ENCODE measurements around the gene GPHN.
"Not testable (repeated sequence)": the region's sequence is repeated elsewhere in the genome, so short reads cannot be mapped to it uniquely, and the experiment has no call there.

GPHN gene

DNA sequence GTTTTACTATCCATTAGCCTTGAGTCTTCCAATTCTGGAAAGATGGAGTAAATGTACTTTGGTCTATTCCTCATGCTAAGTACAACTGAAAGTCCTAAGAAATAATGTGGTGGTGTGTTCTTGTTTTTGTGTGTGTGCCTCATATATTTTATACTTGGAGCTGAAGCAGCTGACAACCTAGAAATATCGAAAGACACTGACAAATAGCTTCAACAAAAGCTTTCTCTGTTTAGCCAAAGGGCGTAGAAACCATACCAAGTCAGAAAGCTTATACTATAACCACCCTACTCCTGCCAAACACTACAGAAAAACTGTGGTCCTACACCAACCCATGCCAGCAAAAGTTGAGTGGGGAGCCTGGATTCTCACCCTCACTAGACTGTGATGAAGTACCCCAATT is 188.4 kb downstream of the GPHN start:
- DNase-seq: no peak

DNA sequence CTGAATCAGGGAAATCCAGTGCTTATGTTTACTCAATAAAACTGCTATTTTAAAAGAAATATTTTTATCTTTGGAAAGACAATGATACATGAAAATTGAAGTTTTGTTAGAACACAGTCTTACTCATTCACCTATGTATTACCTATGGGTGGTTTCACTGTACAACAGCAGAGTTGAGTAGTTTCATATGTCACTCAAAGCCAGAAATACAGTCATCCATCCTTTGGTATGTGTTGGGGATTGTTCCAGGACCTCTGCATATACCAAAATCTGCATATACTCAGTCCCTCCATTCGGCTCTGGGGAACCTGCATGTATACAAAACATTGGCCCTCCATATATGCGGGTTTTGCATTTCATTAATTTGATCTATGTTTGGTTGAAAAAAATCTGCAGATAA is 190.6 kb downstream of the GPHN start:
- no peak for DNase-seq

DNA sequence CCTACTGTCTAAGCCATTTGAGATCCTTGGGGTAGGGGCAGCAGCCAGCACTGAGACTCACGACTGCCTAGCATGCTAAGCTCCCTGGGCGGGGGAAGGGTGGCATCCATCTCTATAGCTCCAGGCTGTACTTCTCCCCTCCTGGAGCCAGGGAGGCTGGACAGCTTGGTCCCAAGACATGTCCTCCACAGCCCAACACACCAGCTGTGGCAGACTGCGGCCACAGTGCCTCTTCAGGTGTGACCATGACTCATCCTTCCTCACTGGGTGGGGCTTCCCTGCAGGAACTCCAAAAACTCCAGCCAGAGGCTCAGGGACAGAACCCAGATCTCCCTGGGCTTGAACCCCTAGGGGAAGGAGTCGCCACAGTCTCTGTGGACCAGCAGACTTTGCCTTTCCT is 193.9 kb downstream of the GPHN start:
- no peak for DNase-seq

DNA sequence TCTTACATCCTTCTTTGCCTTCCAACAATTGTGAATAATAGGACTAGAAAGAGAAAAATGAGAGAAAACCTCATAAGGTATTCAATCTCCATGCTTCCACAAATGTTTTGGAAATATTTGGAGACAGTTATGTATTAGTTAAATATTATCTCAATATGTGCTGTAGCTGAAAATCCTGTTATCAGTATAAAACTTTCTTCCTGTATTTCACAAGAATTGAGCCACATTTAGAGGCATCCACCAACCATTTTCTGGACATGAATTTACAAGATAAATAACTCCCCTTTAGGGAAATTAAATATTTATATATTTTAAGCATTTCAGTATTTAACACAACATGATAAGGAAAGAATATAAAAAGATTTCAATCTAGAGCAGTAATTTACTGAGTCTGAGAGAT is 200.3 kb downstream of the GPHN start:
- no peak for DNase-seq

DNA sequence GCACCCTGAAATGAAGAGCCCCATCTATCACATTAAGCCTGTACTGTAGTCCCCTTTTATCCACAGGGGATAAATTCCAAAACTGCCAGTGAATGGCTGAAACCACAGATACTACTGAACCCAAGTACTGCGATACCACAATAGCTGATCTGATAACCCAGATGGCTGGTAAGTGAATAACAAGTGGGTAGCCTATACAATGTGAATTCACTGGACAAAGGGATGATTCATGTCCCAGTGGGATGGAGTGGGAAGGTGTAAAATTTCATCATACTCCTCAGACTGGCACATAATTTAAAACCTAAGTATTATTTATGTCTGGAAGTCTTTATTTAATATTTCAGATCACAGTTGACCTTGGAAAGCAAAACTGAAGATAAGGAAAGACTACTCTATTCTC is 201.3 kb downstream of the GPHN start:
- DNase-seq: no peak

DNA sequence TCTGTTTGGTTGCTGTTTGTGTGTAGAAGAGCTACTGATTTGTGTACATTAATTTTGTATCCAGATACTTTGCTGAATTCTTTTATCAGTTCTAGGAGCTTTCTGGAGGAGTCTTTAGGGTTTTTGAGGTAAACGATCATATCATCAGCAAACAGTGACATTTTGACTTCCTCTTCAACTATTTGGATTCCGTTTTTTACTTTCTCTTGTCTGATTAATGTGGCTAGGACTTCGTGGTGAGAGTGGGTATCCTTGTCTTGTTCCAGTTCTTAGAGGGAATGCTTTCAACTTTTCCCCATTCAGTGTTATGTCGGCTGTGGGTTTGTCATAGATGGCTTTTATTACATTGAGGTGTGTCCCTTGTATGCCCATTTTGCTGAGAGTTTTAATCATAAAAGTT is 206.3 kb downstream of the GPHN start:
- not testable (repeated sequence) for DNase-seq

DNA sequence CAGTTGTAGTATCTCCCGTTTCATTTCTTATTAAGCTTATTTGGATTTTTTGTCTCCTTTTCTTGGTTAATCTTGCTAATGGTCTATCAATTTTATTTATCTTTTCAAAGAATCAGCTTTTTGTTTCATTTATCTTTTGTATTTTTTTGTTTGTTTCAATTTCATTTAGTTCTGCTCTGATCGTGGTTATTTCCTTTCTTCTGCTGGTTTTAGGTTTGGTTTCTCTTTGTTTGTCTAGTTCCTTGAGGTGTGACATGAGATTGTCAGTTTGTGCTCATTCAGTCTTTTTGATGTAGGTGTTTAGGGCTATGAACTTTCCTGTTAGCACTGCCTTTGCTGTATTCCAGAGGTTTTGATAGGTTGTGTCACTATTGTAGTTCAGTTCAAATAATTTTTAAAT is 207.4 kb downstream of the GPHN start:
- DNase-seq: not testable (repeated sequence)

DNA sequence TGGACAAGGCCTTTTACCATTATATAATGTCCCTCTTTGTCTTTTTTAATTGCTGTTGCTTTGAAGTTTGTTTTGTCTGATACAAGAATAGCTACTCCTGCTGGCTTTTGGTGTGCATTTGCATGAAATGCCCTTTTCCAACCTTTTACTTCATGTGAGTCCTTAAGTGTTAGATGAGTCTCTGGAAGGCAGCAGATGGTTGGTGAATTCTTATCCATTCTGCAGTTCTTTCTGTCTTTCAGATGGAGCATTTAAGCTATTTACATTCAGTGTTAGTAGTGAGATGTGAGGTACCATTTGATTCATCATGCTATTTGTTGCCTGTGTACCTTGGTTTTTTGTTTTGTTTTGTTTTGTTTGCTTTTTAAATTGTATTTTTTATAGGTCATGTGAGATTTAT is 208.3 kb downstream of the GPHN start:
- no peak for DNase-seq

DNA sequence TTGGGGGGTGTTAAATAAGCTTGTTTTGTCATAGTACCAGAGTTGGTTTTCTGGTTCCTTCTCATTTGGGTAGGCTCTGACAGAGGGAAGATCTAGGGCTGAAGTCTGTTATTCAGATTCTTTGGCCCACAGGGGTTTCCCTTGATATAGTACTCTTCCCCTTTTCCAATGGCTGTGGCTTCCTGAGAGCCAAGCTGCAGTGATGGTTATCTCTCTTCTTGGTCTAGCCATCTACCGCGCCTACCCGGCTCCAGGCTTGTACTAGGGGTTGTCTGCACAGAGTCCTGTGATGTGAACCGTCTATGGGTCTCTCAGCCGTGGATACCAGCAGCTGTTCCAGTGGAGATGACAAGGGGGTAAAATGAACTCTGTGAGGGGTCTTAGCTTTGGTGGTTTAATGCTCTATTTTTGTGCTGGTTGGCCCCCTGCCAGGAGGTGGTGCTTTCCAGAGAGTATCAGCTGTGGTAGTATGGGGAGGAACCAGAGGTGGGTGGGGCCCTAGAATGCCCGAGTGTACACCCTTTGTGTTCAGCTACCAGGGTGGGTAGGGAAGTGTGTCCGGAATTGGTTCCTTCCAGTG is 209.7 kb downstream of the GPHN start:
- no peak for DNase-seq

DNA sequence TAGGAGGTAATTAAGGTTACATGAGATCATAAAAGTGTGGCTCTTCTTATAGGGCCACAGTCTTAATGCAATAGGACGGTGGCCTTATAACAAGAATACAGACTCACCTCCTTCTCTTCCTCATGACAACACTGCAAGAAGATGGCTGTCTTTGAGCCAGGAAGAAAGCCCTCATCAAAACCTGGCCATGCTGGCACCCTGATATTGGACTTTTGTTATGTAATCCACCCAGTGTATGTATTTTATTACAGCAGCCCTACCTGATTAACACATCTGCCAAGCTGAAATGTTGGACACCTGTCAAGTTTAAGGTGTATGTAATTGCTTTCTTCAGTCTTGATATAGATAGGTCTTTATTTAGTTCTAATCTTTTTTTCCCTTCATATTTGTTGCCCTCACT is 217.0 kb downstream of the GPHN start:
- no peak for DNase-seq

DNA sequence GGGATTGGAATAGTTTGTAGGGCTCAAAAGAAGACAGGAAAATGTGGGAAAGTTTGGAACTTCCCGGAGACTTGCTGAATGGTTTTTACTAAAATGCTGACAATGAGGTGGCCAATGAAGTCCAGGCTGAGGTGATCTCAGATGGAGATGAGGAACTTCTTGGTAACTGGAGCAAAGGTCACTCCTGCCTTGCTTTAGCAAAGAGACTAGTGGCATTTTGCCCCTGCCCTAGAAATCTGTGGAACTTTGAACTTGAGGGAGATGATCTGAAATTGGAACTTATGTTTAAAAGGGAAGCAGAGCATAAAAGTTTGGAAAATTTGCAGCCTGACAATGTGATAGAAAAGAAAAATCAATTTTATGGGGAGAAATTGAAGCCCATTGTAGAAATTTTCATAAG is 223.4 kb downstream of the GPHN start:
- DNase-seq: not testable (repeated sequence)

DNA sequence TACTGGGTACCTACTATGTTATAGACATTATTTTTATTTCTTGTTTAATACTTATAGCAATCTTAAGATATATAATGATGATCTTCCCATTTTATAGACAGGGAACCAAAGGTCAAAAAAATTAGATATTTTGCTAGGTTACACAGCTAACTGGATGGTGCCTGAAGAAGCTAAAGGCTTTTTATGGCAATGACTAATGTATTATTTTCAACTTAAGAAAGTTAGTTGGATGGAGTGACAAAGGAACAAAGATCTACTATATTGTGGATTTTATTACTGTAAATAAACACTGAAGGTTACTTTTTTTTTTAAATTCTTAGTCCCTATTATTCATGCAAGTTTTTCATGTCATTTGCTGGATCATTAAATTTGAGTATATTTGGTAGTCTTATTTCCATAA is 227.9 kb downstream of the GPHN start:
- DNase-seq: no peak

DNA sequence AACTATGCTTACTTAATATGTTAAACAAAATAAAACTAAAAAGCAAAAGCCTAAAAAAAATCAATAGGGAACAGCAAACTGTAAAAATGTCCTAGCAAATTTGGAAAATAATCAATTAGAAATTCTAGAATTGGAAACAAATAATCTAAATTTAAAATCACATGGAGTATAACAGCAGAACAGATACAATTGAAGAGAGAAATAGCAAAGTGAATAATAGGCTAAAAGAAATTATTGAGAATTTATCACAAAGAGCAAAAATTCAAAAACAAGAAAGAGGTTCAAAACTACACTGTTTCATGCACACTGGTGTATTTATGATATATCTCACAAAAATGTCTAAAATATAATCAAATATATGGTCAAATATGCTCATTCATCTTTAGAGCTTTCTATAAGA is 231.9 kb downstream of the GPHN start:
- DNase-seq: no peak

DNA sequence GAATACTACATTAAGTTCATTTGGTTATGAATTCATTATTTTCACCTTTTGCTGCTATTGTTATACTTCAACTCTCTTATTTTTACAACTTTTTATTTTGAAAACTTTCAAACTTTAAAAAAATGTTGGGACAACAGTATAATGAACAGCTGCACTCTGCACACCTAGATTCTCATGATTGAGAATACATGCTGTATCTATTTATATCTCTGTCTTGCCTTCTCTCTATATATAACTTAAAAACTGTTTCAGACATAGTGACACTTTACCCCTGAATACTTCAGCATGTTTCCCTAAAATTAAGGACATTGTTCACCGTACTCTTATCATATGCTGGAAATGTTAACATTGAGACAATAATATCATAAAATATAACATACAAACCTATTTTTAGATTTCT is 237.1 kb downstream of the GPHN start:
- no peak for DNase-seq

DNA sequence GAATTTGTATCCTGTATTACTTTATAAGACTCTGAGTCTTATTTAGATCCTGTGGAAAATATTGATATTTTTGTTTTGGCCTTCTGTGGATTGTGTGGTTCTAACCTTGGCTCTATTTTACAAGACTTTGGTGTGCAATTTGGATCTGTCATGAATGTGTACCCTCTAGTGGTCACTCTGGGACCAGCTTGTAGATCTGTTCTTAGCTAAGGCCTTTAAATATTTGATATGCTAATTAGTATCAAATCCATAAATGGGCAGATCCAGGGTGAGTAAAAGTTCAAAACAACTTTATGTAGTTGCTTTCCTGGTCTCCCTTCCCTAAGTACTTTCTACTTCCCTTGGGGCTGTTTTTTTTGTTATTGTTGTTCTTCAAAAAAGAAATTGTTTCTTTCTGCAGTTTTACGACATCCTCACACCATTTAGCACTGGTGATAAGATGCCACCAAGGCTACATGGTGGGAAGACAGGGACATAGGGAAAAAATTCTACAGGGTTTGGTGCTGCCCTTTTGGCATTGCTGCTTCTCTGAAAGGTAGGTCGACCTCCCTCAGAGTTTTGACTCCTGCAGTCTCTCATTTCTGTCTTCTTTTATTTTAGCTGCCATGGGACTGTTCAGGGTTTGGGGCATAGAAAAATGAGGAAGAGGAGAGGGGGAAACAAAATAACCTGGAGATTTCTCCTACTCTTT is 238.5 kb downstream of the GPHN start:
- DNase-seq: no peak

DNA sequence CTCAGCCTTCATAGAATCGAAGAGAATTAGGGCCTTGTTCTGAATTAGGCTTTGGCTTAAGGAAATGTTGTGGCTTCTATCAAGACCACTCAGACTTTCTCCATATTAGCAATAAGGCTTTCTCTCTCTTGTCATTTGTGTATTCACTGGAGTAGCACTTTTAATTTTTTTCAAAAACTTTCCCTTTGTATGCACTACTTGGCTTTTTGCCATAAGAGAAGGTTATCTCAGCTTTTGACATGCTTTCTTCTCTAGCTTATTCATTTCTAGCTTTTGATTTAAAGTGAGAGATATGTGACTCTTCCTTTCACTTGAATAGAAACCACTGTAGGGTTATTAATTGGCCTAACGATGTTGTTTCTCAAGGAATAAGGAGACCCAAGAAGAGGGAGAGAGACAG is 244.2 kb downstream of the GPHN start:
- DNase-seq: no peak

DNA sequence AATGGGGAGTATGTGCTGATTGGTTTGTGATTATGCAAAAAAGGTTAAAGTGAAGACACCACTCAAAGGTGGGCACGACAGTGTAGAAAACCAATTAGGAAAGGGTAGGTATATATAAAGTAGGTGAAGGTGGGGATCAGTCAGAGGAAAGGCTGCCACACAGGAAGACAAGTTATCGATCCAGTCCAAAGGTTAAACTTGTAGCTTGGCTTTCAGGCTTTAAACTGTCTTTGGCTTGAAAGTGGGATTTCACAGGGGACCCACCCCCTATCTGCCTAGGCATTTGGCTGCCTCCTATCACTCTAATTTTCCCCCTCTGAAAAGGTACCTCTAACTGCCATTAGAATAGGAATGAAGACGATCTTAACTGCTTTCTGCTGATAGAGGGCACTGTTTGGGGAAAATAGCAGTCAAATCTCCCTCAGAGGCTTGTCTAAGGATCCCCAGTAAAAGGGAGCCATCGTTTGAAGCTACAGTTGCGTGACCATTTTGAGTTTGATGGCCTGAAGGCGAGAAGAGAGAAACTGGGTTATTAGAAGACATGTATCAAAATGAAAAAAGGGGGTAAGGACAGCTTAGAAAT is 250.2 kb downstream of the GPHN start:
- no peak for DNase-seq

DNA sequence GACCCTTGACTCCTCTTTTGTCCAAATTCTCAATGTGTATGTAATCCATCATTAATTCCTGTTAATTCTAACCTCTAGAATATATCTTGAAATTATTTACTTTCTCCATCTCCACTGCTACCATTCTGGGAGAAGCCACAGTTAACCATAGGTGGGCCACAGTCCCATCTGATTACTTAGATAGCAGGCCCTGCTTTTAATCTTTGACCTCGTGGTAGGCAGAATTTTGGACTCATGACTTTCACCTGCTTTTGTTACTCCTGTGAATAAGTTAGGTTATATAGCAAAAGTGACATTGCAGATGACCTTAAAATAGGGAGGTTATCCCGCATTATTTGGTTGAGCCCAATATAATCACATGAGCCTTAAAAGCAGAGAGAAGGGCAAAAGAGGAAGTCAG is 264.2 kb downstream of the GPHN start:
- no peak for DNase-seq

DNA sequence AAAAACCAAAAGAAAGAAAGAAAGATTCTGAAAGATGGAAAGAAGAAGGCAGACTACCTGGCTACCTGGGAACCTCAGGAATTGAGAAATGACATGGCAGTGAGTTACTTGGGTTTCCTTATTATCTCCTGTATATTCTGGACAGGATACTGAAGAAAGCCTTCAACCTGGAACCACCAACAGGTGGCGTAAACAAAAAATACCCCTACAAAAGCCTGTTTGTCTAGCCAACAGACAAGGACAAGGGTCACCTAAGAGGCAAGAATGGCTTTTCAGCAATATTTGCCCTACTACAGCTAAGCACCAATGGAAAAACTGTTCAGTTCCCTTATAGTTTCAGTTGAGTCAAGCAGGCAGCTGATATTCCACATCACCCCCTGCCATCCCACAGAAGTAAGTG is 274.9 kb downstream of the GPHN start:
- no peak for DNase-seq

DNA sequence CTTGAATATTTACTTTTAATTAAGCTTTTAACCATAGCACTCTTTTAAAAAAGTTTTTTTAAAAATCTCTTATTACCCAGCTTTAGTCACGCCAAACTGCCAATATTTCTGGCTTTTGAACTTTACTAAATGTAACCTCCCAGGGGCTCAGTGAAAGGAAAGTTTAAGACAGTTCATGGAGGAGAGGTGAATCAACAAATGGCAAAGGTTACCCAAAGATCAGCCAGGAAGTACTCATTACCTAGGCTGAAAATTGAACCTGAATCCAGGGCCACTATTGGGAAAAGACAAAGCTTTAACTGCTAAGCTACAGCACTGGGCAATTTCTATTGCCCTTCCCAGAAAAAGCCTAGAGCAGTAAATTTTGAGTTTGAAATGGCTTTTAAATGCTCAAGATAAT is 282.2 kb downstream of the GPHN start:
- no peak for DNase-seq

DNA sequence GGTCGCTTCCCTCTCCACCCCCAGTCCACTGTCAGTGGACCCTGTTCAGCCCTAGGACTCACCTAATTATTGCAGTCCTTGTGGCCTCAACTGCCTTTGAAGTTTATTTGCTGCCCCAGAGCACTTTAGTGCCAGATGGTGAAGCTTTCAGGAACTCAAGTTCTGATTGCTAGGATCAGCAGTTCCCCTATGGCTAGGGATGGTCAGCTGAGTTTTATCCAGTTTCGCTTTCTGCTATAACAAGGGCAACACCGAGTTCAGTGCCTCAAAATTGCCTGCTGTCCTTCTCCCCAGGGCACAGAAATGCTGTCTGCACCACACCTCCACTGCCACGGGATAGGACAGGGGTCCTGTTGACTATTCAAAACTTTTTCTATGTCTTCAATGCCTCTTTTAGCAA is 295.0 kb downstream of the GPHN start:
- no peak for DNase-seq

DNA sequence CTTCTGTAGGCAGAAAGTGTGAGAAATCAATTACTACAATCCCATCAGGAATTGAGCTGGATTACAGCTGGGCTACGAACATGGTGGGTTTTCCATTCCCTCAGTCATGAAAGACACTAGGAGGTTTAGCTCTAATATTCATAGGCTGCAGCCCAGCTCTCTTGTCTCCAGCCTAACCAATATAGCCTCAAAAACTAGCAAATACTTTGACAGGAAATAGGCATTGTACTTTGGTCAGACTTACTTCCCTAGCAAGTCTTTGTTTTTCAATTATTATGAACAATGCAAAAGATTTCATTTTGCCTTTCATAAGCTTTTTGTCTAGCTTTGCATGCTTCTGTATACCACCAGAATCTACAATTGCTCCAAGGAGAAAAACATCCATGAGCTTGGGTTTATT is 296.2 kb downstream of the GPHN start:
- no peak for DNase-seq

DNA sequence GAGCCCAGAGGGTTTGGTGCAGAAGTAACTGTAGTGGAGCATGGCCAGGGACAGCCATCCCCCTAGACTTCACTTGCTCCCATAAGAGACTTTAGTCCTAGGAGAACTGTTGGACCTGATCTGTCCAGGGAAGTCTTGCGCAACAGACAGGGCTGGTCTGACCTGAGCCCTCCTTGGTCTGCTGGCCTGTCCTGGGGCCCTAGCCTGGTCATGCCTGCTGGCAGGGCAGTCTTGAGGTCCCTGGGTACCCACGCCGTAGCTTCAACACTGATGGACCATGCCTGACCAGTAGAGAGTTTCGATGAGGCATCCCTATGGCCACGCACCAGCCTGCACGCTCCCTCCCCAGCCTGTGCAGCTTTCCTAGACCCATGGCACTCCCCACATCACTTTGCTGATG is 305.7 kb downstream of the GPHN start:
- DNase-seq: no peak

DNA sequence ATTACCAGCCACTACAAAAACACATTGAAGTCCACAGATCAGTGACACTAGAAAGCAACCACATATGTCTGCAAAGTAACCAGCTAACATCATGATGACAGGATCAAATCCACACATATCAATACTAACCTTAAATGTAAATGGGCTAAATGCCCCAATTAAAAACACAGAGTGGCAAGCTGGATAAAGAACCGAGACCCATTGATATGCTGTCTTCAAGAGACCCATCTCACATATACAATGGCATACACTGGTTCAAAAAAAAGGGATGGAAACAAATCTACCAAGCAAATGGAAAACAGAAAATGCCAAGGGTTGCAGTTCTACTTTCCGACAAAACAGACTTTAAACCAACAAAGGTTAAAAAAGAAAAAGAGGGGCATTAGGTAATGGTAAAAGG is 307.7 kb downstream of the GPHN start:
- DNase-seq: no peak

DNA sequence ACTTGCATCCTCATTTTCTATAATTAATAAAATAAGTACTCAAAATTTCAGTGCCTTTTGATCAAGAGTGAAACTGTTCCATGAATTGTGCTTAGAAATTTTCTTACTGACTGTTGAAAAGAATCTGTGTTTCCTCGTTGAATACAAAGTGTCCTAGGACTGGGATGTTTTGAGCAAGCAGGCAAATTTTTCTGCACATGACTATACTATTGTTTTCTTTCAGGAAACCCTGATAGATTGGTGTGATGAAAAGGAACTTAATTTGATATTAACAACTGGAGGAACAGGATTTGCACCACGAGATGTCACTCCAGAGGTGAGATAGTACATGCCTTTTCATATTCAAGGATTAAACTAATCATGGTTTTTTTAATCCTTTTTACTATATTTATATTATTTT is 316.3 kb downstream of the GPHN start:
- DNase-seq: no peak

Measured in activated CD4-positive, alpha-beta T cell treated with anti-CD3 and anti-CD28 coated beads, Interleukin-2, amount 50 U/mL, for 48 hours (primary cell).